OCI-LY3 (cell line): Measurements from ENCODE around the gene DPEP2.

Experiments
- EZH2phosphoT487 ChIP-seq: fragments of 200-600 bp; shearing (Covaris generic); IDR thresholded peaks from 2 replicates; pipeline ENCODE4 v1.6.1; 2018; ENCODE audit warnings: antibody characterized with exemption, mixed run types, low read depth
- TF ChIP-seq, protein P1 (sequence below): fragments of 200-600, 300-600 bp; sonication (generic); IDR thresholded peaks from 2 replicates; pipeline ENCODE4 v1.5.1; 2014; ENCODE audit warnings: antibody characterized with exemption, low read length, low read depth

DNA sequence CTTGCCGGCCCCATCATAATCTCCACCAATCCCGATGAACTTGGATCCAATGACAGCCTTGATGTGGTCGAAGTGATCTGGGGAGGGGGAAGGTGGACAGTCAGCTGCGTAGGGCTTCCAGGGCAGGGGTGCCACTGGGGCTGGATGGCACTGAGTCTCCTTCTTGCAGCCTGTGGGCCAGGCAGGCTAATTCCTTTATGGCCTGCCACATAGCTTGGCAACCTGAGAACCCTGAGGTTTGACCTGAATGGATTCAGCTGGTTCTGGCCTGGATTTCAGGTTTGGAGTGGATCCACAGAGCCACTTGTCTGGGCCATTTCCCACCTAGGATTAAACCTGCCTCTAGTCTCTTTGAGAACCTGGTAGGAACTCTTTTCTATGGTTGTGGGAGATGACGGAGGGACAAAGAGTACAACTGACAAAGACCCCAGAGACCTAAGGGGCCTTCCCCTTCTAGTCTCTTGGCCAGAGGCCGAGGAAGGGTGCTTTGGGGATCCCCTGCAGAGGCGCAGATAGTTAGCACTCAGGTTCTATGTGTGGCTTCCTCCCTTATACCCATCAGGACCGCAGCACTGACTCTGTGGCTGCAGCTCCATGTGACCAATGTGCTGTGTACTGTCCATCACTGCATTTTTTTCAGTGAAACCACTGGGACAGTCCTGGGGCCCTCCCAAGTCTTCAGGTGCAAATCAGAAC, 9.8 kb downstream of the DPEP2 start:
- no peak for TF ChIP-seq EZH2phosphoT487
- TF ChIP-seq, protein P1, sequence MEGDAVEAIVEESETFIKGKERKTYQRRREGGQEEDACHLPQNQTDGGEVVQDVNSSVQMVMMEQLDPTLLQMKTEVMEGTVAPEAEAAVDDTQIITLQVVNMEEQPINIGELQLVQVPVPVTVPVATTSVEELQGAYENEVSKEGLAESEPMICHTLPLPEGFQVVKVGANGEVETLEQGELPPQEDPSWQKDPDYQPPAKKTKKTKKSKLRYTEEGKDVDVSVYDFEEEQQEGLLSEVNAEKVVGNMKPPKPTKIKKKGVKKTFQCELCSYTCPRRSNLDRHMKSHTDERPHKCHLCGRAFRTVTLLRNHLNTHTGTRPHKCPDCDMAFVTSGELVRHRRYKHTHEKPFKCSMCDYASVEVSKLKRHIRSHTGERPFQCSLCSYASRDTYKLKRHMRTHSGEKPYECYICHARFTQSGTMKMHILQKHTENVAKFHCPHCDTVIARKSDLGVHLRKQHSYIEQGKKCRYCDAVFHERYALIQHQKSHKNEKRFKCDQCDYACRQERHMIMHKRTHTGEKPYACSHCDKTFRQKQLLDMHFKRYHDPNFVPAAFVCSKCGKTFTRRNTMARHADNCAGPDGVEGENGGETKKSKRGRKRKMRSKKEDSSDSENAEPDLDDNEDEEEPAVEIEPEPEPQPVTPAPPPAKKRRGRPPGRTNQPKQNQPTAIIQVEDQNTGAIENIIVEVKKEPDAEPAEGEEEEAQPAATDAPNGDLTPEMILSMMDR, result no peak
